ENCODE results near the gene PRKAA2. TPM values are rescaled to one million over a fixed set of nuclear protein-coding genes. Genes with fewer than 3 reads are reported as not detected.
"Not testable (repeated sequence)": the region's sequence is repeated elsewhere in the genome, so short reads cannot be mapped to it uniquely, and the experiment has no call there.

The PRKAA2 gene
- not detected for total RNA-seq

DNA sequence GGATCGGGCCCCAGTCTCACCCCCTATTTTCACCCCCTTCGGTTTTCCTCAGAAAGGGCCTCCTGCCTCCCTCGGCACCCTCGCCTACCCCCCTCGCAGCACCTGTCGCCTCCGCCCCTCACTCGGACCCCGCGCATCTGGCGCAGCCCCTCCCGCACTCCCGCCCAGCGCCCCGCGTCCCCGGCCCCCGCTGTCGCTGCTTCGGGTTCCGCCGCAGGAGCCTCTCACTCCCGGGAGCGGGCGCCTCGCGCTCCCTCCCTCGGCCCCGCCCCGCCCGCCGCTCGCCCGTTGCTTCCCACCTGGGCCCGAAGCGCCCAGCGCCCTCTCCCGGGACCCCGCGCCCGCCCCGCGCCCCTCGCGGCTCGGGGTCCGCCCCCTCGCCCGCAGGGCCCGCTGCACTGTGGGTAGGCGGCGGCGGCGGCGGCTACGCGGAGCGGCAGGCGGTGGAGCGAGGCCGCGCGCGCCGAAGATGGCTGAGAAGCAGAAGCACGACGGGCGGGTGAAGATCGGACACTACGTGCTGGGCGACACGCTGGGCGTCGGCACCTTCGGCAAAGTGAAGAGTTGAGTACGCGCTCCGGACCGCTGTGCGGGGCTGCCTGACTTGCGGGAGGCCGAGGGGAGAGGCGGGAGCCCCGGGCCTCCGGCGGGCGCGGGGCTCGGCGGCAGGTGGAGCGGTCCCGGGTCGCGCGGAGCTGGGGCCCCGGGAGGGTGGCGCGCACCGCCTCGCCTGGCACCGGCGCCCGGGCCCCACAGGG lies at the start of gene PRKAA2:
TSS of gene PRKAA2 (plus strand) at position 396 of the 758 bp plus-strand sequence. CDS start at position 470, 74 bp downstream.
- peak; percentile 4 for DNase-seq
- intact Hi-C loops (cut with micrococcal nuclease): no loop called here

DNA sequence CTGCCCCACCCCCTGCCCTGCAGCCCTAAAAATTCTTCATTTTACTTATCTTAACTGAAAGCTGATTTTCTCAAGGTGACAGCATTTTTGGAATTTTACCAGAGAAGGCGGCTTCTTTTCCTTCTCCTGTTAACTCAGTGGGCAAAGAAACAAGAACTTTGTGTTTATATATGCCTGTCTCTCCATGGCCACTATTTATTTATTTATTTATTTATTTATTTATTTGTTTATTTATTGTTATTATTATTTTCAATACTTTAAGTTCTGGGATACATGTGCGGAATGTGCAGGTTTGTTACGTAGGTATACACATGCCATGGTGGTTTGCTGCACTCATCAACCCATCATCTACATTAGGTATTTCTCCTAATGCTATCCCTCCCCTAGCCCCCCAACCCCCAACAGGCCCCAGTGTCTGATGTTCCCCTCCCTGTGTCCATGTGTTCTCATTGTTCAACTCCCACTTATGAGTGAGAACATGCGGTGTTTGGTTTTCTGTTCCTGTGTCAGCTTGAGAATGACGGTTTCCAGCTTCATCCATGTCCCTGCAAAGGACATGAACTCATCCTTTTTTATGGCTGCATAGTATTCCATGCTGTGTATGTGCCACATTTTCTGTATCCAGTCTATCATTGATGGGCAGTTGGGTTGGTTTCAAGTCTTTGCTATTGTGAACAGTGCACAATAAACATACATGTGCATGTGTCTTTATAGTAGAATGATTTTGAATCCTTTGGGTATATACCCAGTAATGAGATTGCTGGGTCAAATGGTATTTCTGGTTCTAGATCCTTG lies 49.5 kb upstream of the PRKAA2 start:
- H3K27ac Mint-ChIP-seq; H3K4me3 Mint-ChIP-seq; intact Hi-C loops (cut with micrococcal nuclease); H3K9me3 Mint-ChIP-seq; H3K4me1 Mint-ChIP-seq (ENCODE audit: low read depth); CTCF ChIA-PET; DNase-seq; H3K36me3 Mint-ChIP-seq (ENCODE audit: low read depth); H3K27me3 Mint-ChIP-seq (ENCODE audit: low read depth): not testable (repeated sequence)

More for the DNA sequence above, at the start of gene PRKAA2:
- H3K4me1 Mint-ChIP-seq (ENCODE audit: low read depth): peaks cover 12% of the 10 kb centered on the region
- no peaks in the 10 kb centered on the region for H3K9me3 Mint-ChIP-seq
- H3K27ac Mint-ChIP-seq: no peak within 1 kb of the TSS
- CTCF ChIA-PET: no interaction called here
- H3K4me3 Mint-ChIP-seq: peak within 1 kb of the TSS; percentile 52
- H3K36me3 Mint-ChIP-seq (ENCODE audit: low read depth): no peaks in the 10 kb centered on the region
- peaks cover 50% of the 10 kb centered on the region for H3K27me3 Mint-ChIP-seq (ENCODE audit: low read depth)

DNA sequence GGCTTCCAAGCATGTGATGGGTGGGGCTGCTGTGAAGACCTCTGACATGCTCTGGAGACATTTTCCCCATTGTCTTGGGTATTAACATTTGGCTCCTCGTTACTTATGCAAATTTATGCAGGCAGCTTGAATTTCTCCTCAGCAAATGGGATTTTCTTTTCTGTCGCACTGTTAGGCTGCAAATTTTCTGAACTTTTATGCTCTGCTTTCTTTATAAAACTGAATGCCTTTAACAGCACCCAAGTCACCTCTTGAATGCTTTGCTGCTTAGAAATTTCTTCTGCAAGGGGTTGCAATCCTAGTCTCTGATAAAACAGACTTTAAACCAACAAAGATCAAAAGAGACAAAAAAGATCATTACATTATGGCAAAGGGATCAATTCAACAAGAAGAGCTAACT lies 35.0 kb upstream of the PRKAA2 start:
- intact Hi-C loops (cut with micrococcal nuclease); H3K4me3 Mint-ChIP-seq; H3K27ac Mint-ChIP-seq; DNase-seq; H3K4me1 Mint-ChIP-seq (ENCODE audit: low read depth); H3K36me3 Mint-ChIP-seq (ENCODE audit: low read depth); CTCF ChIA-PET; H3K27me3 Mint-ChIP-seq (ENCODE audit: low read depth): not testable (repeated sequence)
- peaks cover 18% of the 10 kb centered on the region for H3K9me3 Mint-ChIP-seq

DNA sequence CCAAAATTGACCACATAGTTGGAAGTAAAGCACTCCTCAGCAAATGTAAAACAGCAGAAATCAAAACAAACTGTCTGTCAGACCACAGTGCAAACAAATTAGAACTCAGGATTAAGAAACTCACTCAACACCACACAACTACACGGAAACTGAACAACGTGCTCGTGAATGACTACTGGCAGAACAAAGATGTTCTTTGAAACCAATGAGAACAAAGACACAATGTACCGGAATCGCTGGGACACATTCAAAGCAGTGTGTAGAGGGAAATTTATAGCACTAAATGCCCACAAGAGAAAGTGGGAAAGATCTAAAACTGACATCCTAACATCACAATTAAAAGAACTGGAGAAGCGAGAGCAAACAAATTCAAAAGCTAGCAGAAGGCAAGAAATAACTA lies 34.3 kb upstream of the PRKAA2 start:
- H3K4me1 Mint-ChIP-seq (ENCODE audit: low read depth); intact Hi-C loops (cut with micrococcal nuclease); H3K27me3 Mint-ChIP-seq (ENCODE audit: low read depth); H3K36me3 Mint-ChIP-seq (ENCODE audit: low read depth); CTCF ChIA-PET; H3K27ac Mint-ChIP-seq; DNase-seq; H3K4me3 Mint-ChIP-seq: not testable (repeated sequence)
- peaks cover 18% of the 10 kb centered on the region for H3K9me3 Mint-ChIP-seq

DNA sequence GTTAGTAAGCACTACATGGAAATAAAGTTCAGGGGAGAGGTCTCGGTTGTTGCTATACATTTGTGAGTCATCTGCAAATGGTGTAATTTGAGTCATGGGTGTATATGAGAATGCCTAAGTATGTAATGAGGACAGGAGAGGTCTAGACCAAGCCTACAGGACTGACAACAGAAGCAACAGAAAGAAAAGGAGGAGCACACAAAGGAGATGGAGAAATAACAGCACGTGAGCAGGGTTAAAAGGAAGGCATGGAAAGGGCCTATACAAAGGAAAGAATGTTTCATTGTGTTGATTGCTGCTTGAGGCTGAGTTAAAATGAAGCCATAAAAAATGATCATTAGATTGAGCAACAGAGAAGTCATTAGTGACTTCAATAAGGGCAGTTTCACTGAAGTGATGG lies 28.0 kb upstream of the PRKAA2 start:
- Mint-ChIP-seq H3K9me3 (peaks cover 12% of the 10 kb centered on the region), H3K36me3 (ENCODE audit: low read depth) (no peaks in the 10 kb centered on the region), H3K4me3 (no peak overlapping the region), H3K27me3 (ENCODE audit: low read depth) (no peaks in the 10 kb centered on the region), H3K4me1 (ENCODE audit: low read depth) (no peaks in the 10 kb centered on the region), H3K27ac (no peak overlapping the region)
- CTCF ChIA-PET: no interaction called here
- intact Hi-C loops (cut with micrococcal nuclease): no loop called here
- no peak for DNase-seq

DNA sequence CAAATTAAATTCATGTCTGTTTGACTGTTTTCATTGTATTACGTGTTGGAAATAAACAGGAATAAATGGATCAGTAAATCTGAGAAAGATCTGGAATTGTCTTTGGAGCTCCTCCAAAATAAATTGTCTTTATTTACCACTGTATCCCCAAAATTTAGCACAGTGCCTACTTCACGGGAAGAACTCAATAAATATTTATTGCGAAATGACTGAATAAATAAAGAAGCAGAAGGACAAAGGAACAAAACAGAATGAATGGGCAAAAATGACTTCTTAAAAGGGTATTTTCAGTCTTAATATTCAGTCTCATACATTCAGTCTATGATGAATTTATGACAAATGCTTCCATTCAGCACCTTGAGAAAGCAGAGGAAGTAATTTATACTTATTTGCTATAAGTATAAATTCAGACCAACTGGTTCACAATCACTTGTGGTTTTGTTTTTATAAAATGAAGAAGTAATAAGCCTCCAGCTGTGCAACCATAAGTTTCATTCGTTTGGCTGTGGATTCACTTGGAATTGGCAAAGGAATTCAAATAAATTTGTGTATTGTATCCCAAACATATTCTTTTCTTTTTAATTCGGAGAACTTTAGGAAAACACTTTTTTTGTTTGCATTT lies 19.2 kb upstream of the PRKAA2 start:
- intact Hi-C loops (cut with micrococcal nuclease): no loop called here
- H3K27ac Mint-ChIP-seq: no peak overlapping the region
- no peak for DNase-seq
- no peaks in the 10 kb centered on the region for H3K9me3 Mint-ChIP-seq
- H3K4me1 Mint-ChIP-seq (ENCODE audit: low read depth): no peaks in the 10 kb centered on the region
- CTCF ChIA-PET: no interaction called here
- H3K27me3 Mint-ChIP-seq (ENCODE audit: low read depth): peaks cover 8% of the 10 kb centered on the region
- no peaks in the 10 kb centered on the region for H3K36me3 Mint-ChIP-seq (ENCODE audit: low read depth)
- no peak overlapping the region for H3K4me3 Mint-ChIP-seq

DNA sequence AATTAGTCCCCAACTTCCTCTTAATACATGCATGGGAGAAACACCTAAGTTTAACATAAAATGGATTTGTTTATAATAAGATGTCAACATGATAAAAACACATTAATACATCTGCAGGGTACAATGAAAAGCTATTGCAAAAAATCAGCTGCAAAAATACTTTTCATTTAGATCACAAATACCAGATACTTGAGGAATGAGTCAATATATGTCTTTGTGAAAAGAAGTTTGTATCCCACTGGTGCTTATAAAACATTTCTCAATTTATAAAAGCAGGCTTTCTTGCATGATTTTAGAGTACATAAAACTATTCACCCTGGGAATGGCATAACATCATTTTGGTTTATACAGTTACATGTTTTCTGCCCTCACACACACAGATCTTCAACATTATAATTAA lies 18.6 kb upstream of the PRKAA2 start:
- H3K4me1 Mint-ChIP-seq (ENCODE audit: low read depth): no peaks in the 10 kb centered on the region
- H3K27me3 Mint-ChIP-seq (ENCODE audit: low read depth): peaks cover 8% of the 10 kb centered on the region
- no peak overlapping the region for H3K27ac Mint-ChIP-seq
- intact Hi-C loops (cut with micrococcal nuclease): no loop called here
- DNase-seq: no peak
- no peaks in the 10 kb centered on the region for H3K36me3 Mint-ChIP-seq (ENCODE audit: low read depth)
- no peak overlapping the region for H3K4me3 Mint-ChIP-seq
- H3K9me3 Mint-ChIP-seq: no peaks in the 10 kb centered on the region
- CTCF ChIA-PET: no interaction called here

DNA sequence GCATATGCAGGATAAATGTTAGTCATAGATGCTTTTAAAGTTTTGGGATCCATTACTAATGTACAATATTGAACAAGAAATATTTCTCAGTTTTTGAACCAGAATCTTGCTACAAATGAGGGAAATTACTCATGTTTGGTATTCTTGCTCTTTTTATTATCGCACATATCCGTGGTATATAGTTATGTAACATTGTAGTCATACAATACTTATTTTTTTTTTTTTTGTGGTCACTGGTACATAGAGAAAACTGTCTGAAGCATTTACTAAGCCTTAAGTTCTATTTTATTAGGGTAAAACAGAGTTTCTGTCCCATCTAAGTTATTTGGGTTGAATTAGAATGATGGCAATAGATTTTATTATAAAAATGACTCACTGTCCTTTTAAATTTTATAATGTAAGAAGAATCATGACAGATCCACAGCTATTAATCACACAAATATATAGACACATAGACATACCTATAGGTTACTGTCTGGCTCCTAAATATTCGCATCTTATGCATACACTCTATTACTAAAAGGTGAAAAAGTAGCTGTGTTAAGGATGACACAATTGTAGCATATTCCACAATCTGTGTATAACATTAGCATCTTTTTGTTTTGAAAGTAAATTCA lies 18.0 kb upstream of the PRKAA2 start:
- Mint-ChIP-seq H3K27ac (no peak overlapping the region), H3K36me3 (ENCODE audit: low read depth) (no peaks in the 10 kb centered on the region), H3K4me1 (ENCODE audit: low read depth) (no peaks in the 10 kb centered on the region), H3K4me3 (no peak overlapping the region), H3K27me3 (ENCODE audit: low read depth) (peaks cover 8% of the 10 kb centered on the region), H3K9me3 (no peaks in the 10 kb centered on the region)
- intact Hi-C loops (cut with micrococcal nuclease): no loop called here
- DNase-seq: no peak
- CTCF ChIA-PET: no interaction called here

DNA sequence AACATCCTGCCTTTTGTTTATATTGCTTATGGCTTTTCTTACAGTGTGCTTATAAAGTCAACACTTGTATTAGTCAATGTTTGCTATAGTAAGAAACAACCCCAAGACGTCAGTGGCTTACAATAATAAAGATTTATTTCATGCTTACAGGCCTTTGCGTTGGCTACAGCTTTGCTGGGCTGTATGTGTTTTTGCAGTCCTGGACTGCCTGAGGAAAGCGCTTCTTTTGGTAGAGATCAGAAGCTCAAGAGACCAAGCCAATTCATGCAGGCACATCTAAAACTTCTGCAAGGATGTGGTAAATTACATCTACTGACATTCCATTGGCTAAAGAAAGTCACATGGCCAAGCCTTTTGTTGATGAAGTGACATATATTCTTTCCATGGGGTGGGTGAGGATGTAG lies 17.5 kb upstream of the PRKAA2 start:
- H3K4me3 Mint-ChIP-seq: no peak overlapping the region

DNA sequence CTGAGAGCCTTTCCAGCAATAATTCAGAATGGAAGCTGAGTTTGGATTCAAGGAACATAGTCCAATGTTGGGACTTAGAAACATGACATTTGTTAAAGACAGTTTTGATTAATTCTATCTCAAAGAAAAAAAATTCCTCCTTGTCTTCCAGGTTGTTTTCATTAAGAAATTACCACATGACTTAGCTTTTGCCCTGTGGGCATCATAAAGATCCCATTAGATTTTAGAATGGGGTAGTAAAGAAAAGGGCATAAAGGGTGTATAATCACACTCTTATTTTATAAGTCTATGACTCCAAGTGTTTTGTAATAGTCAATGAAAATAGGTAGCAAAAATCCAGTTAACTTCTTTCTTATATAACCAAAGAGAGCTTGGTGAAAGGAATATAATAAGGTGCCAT lies 14.3 kb upstream of the PRKAA2 start:
- Mint-ChIP-seq H3K9me3 (no peaks in the 10 kb centered on the region), H3K4me3 (no peak overlapping the region), H3K4me1 (ENCODE audit: low read depth) (no peaks in the 10 kb centered on the region), H3K36me3 (ENCODE audit: low read depth) (no peaks in the 10 kb centered on the region), H3K27me3 (ENCODE audit: low read depth) (peaks cover 6% of the 10 kb centered on the region), H3K27ac (no peak overlapping the region)
- no peak for DNase-seq
- CTCF ChIA-PET: no interaction called here
- intact Hi-C loops (cut with micrococcal nuclease): no loop called here

More for the DNA sequence above, 17.5 kb upstream of the PRKAA2 start:
- Mint-ChIP-seq H3K27ac (no peak overlapping the region), H3K4me1 (ENCODE audit: low read depth) (no peaks in the 10 kb centered on the region), H3K36me3 (ENCODE audit: low read depth) (no peaks in the 10 kb centered on the region), H3K27me3 (ENCODE audit: low read depth) (peaks cover 8% of the 10 kb centered on the region), H3K9me3 (no peaks in the 10 kb centered on the region)
- CTCF ChIA-PET: no interaction called here
- DNase-seq: no peak
- intact Hi-C loops (cut with micrococcal nuclease): no loop called here

DNA sequence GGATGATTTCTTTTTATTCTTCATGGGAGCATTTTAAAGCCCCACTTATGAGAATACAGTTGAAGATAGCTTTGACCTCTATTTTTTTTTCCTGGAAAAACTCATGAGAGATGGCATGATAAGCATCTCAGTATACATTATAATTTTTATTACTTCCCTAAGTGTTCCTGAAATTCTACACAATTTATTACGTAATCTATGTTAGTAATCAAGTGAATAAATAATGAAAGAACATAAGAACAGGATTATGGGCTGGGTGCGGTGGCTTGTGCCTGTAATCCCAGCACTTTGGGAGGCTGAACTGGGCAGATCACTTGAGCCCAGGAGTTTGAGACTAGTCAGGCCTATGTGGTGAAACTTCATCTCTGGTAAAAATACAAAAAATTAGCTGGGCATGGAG lies 13.2 kb upstream of the PRKAA2 start:
- Mint-ChIP-seq H3K9me3 (no peaks in the 10 kb centered on the region), H3K4me3 (no peak overlapping the region), H3K36me3 (ENCODE audit: low read depth) (no peaks in the 10 kb centered on the region), H3K27ac (no peak overlapping the region), H3K4me1 (ENCODE audit: low read depth) (no peaks in the 10 kb centered on the region), H3K27me3 (ENCODE audit: low read depth) (peaks cover 2% of the 10 kb centered on the region)
- CTCF ChIA-PET: no interaction called here
- intact Hi-C loops (cut with micrococcal nuclease): no loop called here
- no peak for DNase-seq

DNA sequence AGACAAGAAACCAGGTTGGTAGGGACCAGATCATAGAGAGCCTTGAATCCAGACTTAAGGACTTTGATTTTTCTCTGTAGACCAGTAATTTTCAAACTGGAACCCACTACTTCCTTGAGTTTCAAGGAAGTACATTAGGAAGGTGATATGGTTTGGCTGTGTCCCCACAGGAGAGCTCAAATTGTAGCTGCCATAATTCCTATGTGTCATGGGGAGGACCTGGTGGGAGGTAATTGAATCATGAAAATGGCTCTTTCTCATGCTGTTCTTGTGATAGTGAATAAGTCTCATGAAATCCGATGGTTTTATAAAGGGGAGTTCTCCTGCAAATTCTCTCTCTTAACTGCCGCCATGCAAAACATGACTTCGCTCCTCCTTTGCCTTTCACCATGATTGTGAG lies 10.1 kb upstream of the PRKAA2 start:
- no peak for DNase-seq
- intact Hi-C loops (cut with micrococcal nuclease): no loop called here

More for the DNA sequence above, 10.1 kb upstream of the PRKAA2 start:
- H3K9me3 Mint-ChIP-seq: no peaks in the 10 kb centered on the region
- CTCF ChIA-PET: no interaction called here
- H3K27ac Mint-ChIP-seq: no peak overlapping the region
- H3K36me3 Mint-ChIP-seq (ENCODE audit: low read depth): no peaks in the 10 kb centered on the region
- no peak overlapping the region for H3K4me3 Mint-ChIP-seq
- no peaks in the 10 kb centered on the region for H3K4me1 Mint-ChIP-seq (ENCODE audit: low read depth)
- peaks cover 3% of the 10 kb centered on the region for H3K27me3 Mint-ChIP-seq (ENCODE audit: low read depth)
